C4-2B (cell line): ENCODE measurements around the gene ATP6AP1.

Experiments used
- CTCF ChIP-seq: fragments of 450-650 bp; conservative IDR thresholded peaks from 2 replicates; pipeline ENCODE4 v1.5.1; 2017; ENCODE audit warnings: mild to moderate bottlenecking
- ZFX ChIP-seq: fragments of 450-650 bp; IDR thresholded peaks from 2 replicates; pipeline ENCODE4 v1.6.1; 2017

DNA sequence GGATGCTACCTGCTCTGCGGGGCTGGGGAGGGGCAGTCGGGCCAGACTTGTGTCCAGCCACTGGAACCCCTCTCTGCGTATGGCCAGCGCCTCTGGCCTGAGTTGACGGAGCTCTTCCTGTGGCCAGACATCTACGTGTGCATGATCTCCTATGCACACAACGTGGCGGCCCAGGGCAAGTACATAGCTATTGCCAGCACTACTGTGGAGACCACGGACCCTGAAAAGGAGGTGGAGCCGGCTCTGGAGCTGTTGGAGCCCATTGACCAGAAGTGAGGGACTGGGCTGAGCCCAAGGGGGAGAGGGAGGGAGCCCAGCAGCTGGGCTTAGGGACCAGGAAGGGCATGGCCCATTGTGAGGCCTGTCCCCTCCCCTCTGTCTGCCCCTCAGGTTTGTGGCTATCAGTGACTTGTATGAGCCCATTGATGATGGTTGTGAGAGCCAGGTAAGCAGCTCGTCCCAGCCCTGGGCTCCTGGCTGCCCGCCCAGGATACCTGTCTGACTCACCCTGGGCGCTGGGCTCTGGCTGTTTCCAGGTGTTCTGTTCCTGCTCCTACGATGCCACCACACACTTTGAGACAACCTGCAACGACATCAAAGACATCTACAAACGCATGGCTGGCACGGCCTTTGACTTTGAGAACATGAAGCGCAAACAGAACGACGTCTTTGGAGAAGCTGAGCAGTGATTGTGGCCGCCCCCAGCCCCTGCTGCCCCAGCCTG is 13.7 kb downstream of the ATP6AP1 start:
- TF ChIP-seq CTCF: no peak
- no peak for TF ChIP-seq ZFX
